Measurements from ENCODE around the gene RNASE11.
"Not testable (repeated sequence)": the region's sequence is repeated elsewhere in the genome, so short reads cannot be mapped to it uniquely, and the experiment has no call there.

RNASE11 gene

DNA sequence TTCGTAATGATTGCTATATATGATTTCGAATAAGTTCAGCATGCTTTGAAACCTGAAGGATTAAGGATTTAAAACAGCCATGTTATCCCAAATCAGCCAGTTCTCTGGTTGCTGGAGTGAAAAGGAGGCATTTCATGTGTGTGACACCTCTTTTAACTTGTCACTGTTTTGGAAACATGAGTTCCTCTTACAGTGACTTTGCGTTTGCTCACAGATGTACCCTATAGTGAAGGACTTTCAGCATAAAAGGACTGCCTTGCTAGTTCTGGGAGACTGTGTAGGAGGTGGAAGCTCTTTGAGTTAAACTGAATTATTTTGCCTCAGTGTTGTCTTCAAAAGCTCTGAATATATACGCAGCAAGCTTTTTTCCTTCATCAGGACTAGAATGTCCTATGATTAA is 7.6 kb downstream of the RNASE11 start:
- DNase-seq (ENCODE audit: low spot score), result no peak

- DNase-seq (ENCODE audit: low spot score), result no peak
Observed at GRCh38 chr14:20578784-20579502, 8.9 kb downstream of the RNASE11 start.

DNA sequence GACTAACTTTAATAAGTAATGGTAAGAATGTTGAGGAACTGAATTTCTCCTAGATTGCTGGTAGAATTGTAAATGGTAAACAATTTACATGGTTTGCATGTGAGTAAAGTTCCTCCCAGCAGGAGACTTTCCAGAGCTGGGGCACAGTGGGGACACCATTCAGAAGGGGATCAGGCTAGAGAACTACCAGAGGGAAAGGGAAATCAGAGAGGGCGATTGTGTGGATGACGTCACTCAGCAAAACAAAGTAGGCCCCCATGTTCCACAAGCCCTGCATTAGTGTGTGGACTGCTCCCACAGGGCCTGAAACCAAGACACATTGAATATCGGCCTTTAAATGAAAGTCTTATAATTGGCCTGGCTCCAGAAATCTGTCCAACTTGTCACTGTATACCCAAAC is 9.5 kb downstream of the RNASE11 start:
- DNase-seq (ENCODE audit: low spot score), result no peak

DNA sequence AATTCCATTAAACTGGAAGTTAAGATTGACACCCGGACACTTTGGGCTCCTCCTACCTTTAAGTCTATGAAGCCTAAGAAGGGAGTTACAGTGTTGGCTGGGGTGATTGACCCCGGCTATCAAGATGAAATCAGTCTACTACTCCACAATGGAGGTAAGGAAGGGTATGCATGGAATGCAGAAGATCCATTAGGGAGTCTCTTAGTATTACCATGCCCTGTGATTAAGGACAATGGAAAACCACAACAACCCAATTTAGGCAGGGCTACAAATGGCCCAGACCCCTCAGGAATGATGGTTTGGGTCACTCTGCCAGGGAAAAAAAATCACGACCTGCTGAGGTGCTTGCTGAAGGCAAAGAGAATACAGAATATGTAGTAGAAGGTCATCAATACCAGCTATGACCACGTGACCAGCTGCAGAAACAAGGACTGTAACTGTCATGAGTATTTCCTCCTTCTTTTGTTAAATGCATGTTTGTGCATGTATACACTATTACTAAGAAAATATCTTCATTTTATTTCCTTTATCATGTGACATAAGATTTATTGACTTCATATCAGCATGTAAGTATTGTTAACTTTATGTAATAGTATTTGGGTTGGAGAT is 15.3 kb downstream of the RNASE11 start:
- not testable (repeated sequence) for DNase-seq (ENCODE audit: low spot score)

GRCh38 chr14:20570720-20571119 is 17.1 kb downstream of the RNASE11 start:
- DNase-seq (ENCODE audit: low spot score), result not testable (repeated sequence)

DNA sequence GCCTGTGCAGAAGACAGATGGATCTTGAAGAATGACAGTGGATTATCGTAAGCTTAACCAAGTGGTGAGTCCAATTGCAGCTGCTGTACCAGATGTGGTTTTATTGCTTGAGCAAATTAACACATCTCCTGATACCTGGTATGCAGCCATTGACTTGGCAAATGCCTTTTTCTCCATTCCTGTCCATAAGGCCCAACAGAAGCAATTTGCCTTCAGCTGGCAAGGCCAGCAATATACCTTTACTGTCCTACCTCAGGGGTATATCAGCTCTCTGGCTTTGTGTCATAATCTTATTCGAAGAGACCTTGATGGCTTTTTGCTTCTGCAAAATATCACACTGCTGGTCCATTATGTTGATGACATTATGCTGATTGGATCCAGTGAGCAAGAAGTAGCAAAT is 17.9 kb downstream of the RNASE11 start:
- DNase-seq (ENCODE audit: low spot score), result not testable (repeated sequence)

DNA sequence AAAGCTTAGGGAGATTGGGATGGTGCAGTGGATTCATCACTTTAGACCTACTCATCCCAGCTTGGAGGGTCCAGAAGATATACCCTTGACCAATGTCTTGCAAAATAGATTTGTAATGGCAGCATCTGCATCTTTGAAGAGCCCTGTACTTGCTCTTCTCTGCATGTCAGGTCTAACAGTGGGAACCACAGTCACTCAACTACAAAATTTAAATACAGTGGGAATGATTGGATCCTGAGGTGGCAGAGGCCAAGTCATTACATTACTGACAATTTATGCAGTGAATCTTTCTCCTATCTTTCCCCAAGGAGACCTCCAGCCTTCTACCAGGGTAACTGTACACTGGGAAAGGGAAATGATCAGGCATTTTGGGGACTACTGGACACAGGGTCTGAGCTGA is 18.7 kb downstream of the RNASE11 start:
- DNase-seq (ENCODE audit: low spot score), result no peak

- DNase-seq (ENCODE audit: low spot score), result no peak
Observed at GRCh38 chr14:20568393-20568792, 19.4 kb downstream of the RNASE11 start.

- DNase-seq (ENCODE audit: low spot score), result not testable (repeated sequence)
Observed at GRCh38 chr14:20567199-20567598, 20.6 kb downstream of the RNASE11 start.

DNA sequence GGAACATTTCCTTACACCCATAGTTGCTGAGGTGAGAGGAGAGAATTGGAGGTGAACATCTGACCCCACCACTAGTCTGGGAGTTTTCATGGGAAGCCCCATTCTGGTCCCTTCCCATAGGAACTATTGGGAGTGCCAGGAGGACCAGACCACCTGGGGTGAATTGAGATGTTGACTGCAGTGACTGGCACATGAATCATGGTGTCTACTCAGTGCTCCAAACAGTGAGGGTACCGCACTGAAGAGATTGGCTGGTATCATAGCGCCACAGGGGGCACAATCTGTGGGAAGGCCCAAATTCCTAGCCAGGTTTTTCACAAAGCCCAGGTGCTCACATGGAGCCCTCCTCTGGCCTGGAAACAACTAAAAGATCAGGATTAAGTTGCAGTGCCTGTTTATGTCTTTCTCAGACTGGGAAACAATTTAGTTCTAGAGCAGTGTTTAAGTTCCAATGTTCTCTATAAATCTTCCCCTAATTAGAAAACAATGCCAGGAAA is 23.3 kb downstream of the RNASE11 start:
- DNase-seq (ENCODE audit: low spot score), result no peak

DNA sequence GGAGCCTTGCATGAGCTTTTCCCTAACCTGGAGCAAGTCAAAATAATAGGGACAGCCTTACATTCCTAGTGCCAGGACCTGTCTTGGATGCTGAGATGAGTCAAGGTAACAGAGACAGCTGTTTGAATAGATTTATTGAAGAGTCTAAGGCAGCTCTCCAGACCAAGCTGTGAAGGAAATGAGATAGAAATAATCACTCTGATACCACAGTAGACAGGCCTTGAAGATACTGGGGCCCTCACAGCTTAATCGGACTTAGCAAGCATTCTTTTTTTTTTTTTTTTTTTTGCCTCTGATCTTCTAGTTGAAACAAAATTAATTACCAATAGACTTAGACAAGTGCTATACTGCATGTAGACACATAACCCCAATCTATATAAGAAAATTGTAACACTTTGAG is 23.8 kb downstream of the RNASE11 start:
- no peak for DNase-seq (ENCODE audit: low spot score)

DNA sequence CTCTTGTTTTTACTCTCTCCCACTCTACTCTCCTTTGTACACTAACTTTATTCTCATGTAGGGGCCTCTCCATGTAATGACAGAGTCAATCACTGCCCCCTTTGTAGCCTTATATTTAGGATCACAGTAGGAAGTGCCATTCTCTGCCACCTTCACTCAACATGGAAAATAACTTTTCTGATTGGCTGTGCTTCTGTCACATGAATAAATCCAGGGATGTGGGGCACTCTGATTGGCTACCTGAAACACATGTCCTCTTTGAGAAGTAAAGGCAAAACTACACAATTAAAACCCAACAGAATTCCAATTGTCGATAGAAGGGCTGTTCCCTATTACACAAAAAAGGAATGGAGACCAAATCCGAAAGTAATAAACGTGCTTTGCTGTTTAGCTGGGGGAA is 26.8 kb downstream of the RNASE11 start, which contains the start of gene RNASE9:
RNASE9 (minus strand) TSS at position 87 of the 400 bp plus-strand sequence.
- DNase-seq (ENCODE audit: low spot score), result no peak

GRCh38 chr14:20559461-20559904 is 28.3 kb downstream of the RNASE11 start:
- no peak for DNase-seq (ENCODE audit: low spot score)

DNA sequence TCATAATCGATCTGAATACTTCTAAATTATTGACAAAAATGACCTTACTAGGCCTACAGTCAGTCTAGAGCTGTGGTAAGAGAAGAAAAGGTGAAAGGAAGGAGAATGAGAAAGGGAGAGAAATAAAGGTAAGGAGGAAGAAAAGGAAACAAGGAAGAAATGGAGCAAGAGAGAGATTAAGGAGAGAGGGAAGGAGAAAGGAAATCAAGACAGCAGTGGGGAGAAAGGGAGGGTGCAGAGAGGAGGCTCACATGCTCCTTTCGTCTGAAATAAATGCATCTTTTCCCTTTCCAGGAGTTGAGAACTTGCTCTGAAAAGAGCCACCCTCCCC is 30.6 kb downstream of the RNASE11 start:
- DNase-seq (ENCODE audit: low spot score), result no peak

DNA sequence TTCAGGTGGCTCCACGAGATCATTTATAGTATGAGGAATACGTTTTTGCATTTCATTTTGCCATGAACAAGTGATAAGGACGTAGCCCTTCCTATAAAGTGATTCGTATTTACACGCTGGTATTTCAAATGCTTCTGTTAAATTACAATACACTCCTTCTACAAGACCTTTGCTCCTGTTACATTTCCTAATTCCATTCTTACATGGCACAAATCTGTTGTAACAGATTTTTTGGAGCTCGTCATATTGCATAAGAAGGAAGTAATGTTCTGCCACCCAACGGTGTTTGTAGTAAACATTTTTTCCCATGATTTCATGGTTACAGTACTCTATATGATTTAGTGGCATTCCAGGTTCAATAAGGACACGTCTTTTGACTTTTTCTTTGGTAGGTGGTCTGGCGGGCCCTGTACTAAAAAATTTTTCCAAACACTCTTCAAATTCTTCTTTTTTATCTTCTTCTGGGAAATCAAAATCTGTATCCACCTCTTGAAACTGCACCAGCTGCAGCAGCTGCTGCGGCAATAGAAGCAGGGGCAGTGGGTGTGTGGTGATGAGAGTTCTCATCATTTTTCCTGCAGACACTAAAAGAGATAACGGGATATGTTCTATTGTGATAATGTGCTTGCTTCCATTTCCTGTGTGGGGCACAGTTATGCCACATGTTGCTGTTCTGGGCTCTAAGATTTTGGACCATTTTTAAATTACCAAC is 31.1 kb downstream of the RNASE11 start:
- no peak for DNase-seq (ENCODE audit: low spot score)

GRCh38 chr14:20555845-20556244 is 32.0 kb downstream of the RNASE11 start:
- no peak for DNase-seq (ENCODE audit: low spot score)

- DNase-seq (ENCODE audit: low spot score), result no peak
Observed at GRCh38 chr14:20553024-20553423, 34.8 kb downstream of the RNASE11 start.

DNA sequence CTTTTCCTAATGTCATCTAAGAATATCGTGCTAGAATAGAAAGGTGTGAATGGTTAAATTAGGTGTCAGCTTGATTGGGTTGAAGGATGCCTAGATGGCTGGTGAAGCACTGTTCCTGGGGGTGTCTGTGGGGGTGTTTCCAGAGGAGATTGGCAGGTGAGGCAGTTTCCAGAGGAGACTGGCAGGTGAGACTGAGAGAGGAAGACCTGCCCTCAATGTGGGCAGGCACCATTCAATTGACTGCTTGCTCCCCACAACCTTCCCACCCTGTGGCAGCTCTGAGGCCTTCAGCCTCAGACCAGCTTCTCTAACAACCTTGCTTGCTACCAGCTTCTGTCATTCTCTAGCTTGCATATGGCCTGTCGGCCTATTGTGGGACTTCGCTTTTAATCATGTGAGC is 36.2 kb downstream of the RNASE11 start:
- peak; percentile 62 for DNase-seq (ENCODE audit: low spot score)

- no peak for DNase-seq (ENCODE audit: low spot score)
Observed at GRCh38 chr14:20550926-20551325, 36.9 kb downstream of the RNASE11 start.

GRCh38 chr14:20548414-20549158 is 39.2 kb downstream of the RNASE11 start:
- DNase-seq (ENCODE audit: low spot score), result no peak

GRCh38 chr14:20546877-20547276 is 40.9 kb downstream of the RNASE11 start:
- no peak for DNase-seq (ENCODE audit: low spot score)

DNA sequence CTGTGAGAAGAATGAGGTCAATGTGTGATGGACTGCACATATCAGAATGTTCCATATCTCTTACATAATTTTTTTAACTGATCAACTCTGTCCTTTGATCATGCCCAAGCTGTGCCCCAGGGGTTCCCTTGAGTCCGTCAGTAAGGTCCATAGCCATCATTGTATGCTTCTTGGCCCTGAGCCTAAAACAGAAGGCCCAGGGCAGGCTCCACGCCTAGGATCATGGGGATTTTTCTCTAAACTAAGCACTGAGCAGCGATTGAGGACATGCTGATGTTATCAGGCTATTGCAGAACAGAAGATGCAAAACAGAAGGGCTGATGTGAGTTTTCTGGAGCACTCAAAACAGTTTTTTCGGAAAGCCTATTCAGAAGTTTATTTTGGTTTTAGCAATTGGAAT is 47.9 kb downstream of the RNASE11 start:
- no peak for DNase-seq (ENCODE audit: low spot score)
